AG04449 (cell line): ENCODE data around the gene FGFBP1.

ENCODE experiments used
- CTCF ChIA-PET: fragments of 350-600 bp; formaldehyde crosslinking; extraction: SDS; loops from one replicate; lab custom pipeline; 2021; ENCODE audit warnings: antibody characterized with exemption; lab: Yijun Ruan, JAX
- POLR2A ChIA-PET: fragments of 400-600, 350-600 bp; formaldehyde crosslinking; extraction: SDS; loops from one replicate; lab custom pipeline; 2020; ENCODE audit warnings: antibody characterized with exemption, inconsistent platforms; lab: Yijun Ruan, JAX
- DNase-seq: peaks from one replicate; pipeline ENCODE4 v3.0.0-alpha.2; 2010; ENCODE audit warnings: low read depth, low spot score
- H3K4me3 ChIP-seq: 2 replicates; pipeline ENCODE4 v1.5.1; 2011; ENCODE audit warnings: low read depth, mild to moderate bottlenecking, control low read depth, low read length
- TF ChIP-seq, protein P1 (sequence below): IDR thresholded peaks from one replicate; pipeline ENCODE4 v1.5.1; 2011; ENCODE audit warnings: mild to moderate bottlenecking, moderate library complexity, low read length, control low read depth, inconsistent platforms; ENCODE audit not compliant: insufficient read depth; ENCODE audit errors: missing control alignments

FGFBP1 gene

DNA sequence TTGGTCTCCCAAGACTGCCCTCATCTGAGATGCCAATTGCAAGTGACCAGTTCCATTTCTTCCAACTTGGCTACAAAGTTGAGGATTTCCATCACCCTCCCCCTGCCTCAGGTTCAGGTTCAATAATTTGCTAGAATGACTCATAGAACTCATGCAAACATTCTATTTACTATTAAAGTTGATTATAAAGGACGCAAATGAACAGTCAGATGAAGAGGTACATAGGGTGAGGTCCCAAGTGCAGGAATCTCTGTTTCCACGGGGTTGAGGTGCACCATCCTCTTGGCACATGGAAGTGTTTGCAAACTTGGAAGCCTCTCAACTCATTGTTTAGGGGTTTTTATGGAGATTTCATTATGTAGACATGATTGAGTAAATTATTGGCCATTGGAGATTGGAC lies 41.0 kb downstream of the FGFBP1 start:
- DNase-seq: no peak
- POLR2A ChIA-PET: no interaction called here
- H3K4me3 ChIP-seq: no peak overlapping the region
- CTCF ChIA-PET: interaction anchor here (1.0 to 7.4 kb wide), 3 partner anchors 16 to 59 kb away, joined by 4 to 68 read pairs (median 4); no protein-coding TSS in a partner anchor
- TF ChIP-seq, protein P1, sequence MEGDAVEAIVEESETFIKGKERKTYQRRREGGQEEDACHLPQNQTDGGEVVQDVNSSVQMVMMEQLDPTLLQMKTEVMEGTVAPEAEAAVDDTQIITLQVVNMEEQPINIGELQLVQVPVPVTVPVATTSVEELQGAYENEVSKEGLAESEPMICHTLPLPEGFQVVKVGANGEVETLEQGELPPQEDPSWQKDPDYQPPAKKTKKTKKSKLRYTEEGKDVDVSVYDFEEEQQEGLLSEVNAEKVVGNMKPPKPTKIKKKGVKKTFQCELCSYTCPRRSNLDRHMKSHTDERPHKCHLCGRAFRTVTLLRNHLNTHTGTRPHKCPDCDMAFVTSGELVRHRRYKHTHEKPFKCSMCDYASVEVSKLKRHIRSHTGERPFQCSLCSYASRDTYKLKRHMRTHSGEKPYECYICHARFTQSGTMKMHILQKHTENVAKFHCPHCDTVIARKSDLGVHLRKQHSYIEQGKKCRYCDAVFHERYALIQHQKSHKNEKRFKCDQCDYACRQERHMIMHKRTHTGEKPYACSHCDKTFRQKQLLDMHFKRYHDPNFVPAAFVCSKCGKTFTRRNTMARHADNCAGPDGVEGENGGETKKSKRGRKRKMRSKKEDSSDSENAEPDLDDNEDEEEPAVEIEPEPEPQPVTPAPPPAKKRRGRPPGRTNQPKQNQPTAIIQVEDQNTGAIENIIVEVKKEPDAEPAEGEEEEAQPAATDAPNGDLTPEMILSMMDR: no peak

GRCh38 chr4:15894921-15895916 lies 43.3 kb downstream of the FGFBP1 start:
- ChIA-PET CTCF (interaction anchor here (0.6 to 7.4 kb wide), 7 partner anchors 11 to 107 kb away, joined by 3 to 68 read pairs (median 4); no protein-coding TSS in a partner anchor), POLR2A (interaction anchor here (0.9 kb wide), 1 partner anchor 18 kb away, joined by 3 read pairs; no protein-coding TSS in a partner anchor)
- TF ChIP-seq, protein P1: no peak
- no peak overlapping the region for H3K4me3 ChIP-seq
- no peak for DNase-seq

GRCh38 chr4:15894393-15894792 lies 44.1 kb downstream of the FGFBP1 start:
- H3K4me3 ChIP-seq: no peak overlapping the region
- DNase-seq: no peak
- CTCF ChIA-PET: interaction anchor here (1.0 to 7.4 kb wide), 4 partner anchors 12 to 107 kb away, joined by 3 to 68 read pairs (median 4); no protein-coding TSS in a partner anchor
- TF ChIP-seq, protein P1: no peak
- POLR2A ChIA-PET: no interaction called here

- POLR2A ChIA-PET: no interaction called here
- TF ChIP-seq, protein P1: no peak
- DNase-seq: peak; percentile 95
Observed at GRCh38 chr4:15893962-15894361, 44.6 kb downstream of the FGFBP1 start.

DNA sequence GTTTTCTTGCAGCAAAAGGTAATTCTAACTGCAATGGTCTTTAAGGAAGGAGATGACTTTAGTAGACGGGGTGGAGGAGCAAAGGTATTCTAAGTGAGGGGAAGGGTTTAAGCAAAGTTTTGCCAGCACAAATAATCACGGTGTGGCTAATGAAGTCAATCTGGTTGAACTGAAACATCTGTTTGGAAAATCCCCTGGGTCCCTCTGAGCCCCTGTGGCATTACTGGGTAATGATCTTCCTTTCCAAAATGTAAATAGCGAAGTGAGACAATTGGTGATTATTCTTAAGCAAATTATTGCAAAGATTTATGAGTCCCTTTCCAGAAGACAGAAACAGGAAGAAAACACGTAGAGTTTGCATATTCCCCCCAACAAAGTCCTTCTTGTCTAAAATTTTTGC lies 47.2 kb downstream of the FGFBP1 start:
- TF ChIP-seq, protein P1: no peak
- ChIA-PET CTCF (interaction anchor here (1.1 to 16.4 kb wide), 2 partner anchors 9 to 60 kb away, joined by 4 to 574 read pairs; no protein-coding TSS in a partner anchor), POLR2A (no interaction called here)
- DNase-seq: no peak
- no peak overlapping the region for H3K4me3 ChIP-seq

More at GRCh38 chr4:15893962-15894361, 44.6 kb downstream of the FGFBP1 start:
- CTCF ChIA-PET: interaction anchor here (1.2 to 7.4 kb wide), 3 partner anchors 12 to 108 kb away, joined by 3 to 68 read pairs (median 4); no protein-coding TSS in a partner anchor
- no peak overlapping the region for H3K4me3 ChIP-seq
